HG02885 (cell line): ENCODE results near the gene CATSPER4.

Experiments
- ATAC-seq: cut with Tn5 transposase; IDR thresholded peaks from one replicate; pipeline ENCODE4 v1.9.1; 2021; ENCODE audit warnings: mild to moderate bottlenecking; ENCODE audit not compliant: unreplicated experiment, poor library complexity

The CATSPER4 gene

GRCh38 chr1:26164036-26164860, 26.2 kb upstream of the CATSPER4 start:
- ATAC-seq, result no peak

GRCh38 chr1:26164861-26165842, 25.2 kb upstream of the CATSPER4 start:
- no peak for ATAC-seq

GRCh38 chr1:26166719-26167281, 23.6 kb upstream of the CATSPER4 start:
- no peak for ATAC-seq

- no peak for ATAC-seq
Observed at GRCh38 chr1:26168410-26169197, 21.8 kb upstream of the CATSPER4 start, which contains the start of gene C1orf232. C1orf232 (minus strand) TSS chr1:26168963; CDS start chr1:26168499, 464 bp downstream.

- ATAC-seq, result no peak
Observed at GRCh38 chr1:26169198-26169554, 21.2 kb upstream of the CATSPER4 start.

DNA sequence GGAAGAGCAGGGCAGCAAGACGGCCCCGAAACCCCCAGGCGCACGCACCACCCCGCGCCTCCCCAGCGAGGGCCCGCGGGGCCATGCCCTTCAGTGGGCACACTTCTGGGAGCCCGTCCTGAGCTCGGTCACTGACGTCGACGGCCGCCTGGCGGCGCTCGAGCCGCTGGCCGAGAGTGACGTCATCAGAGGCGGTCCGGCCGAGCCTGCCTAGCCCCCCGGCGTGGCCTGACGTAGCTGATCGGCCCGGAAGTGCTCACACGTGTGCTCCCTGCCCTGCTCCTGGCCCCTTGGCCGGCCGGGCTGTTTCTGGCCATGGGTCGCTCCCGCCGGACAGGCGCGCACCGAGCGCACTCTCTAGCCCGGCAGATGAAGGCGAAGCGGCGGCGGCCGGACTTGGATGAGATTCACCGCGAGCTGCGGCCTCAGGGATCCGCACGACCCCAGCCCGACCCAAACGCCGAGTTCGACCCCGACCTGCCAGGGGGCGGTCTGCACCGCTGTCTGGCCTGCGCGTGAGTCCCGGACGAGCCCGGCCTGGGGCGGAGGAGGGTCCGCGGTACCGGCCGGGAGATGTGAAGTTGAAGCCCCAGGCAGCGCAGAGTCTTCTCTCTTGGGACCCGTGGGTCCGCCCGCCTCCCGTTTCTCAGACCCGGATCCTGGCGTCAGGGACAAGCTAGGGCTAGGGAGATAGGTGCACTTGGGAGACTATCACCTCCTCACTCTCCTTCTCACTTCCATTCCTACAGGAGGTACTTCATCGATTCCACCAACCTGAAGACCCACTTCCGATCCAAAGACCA, 20.5 kb upstream of the CATSPER4 start, which contains the start of gene ZNF593:
Gene ZNF593, plus strand, starts transcription at position 240 of the 803 bp plus-strand sequence. Its CDS starts 76 bp downstream, at position 316.
- peak; percentile 97 for ATAC-seq

GRCh38 chr1:26170472-26170821, 20.0 kb upstream of the CATSPER4 start:
- ATAC-seq, result no peak

GRCh38 chr1:26171084-26172072, 19.0 kb upstream of the CATSPER4 start, which contains the start of gene ZNF593OS:
ZNF593OS (minus strand) TSS chr1:26171832; CDS start chr1:26171661, 171 bp downstream.
- no peak for ATAC-seq

- no peak for ATAC-seq
Observed at GRCh38 chr1:26175346-26175745, 15.1 kb upstream of the CATSPER4 start.

- ATAC-seq, result no peak
Observed at GRCh38 chr1:26177182-26177684, 13.2 kb upstream of the CATSPER4 start, which contains the start of gene CNKSR1. CNKSR1 (plus strand) TSS chr1:26177491; CDS start chr1:26177548, 57 bp downstream.

GRCh38 chr1:26180010-26180506, 10.3 kb upstream of the CATSPER4 start:
- ATAC-seq, result no peak

DNA sequence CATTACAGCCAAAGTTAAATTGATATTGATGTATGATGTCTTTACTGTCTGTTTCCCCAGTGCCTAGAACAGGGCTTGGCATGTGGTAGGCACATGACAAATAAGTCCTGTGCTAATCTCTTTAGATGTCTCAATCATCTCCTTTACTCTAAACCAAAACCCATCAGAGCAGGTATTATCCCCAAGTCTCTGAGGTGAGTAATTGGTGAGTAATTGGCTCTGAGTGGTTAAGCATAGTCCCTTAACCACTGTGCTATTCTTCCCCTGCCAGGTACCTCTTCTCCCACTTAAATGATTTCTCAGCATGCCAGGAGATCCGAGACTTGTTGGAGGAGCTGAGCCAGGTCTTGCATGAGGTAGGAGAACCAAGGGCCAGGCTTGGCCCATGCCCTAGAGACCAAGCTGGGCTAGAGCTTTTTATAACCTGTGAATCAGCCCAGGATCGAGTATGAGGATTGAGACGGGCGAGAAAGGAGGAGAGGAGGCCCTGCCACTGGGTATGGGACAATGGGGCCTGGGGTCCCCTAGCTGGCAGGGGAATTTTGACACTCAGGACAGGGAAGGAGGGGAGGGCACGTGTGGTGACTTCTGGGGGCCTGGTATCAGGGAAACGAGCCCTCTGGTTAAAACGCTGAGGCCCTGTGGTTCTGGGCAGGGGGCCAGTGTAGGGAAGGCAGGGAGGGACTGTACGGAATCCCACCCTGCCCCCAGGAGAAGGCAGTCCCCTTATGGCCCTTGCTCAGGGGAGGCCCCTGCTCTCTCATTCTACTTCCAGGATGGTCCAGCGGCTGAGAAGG, 8.6 kb upstream of the CATSPER4 start:
- ATAC-seq, result no peak

DNA sequence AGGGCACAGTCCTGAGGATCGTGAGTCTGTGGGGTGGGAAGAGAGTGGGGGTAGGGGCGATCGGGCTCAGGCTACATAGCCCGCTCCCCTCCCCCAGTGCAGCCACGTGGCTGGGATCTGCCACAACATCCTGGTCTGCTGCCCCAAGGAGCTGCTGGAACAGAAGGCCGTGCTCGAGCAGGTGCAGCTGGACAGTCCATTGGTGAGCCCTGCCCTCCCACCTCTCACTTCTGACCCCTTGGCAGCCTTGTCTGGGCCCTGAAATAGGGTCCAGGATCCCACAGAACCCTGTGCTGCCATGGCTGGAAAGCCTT, 8.1 kb upstream of the CATSPER4 start:
- no peak for ATAC-seq

DNA sequence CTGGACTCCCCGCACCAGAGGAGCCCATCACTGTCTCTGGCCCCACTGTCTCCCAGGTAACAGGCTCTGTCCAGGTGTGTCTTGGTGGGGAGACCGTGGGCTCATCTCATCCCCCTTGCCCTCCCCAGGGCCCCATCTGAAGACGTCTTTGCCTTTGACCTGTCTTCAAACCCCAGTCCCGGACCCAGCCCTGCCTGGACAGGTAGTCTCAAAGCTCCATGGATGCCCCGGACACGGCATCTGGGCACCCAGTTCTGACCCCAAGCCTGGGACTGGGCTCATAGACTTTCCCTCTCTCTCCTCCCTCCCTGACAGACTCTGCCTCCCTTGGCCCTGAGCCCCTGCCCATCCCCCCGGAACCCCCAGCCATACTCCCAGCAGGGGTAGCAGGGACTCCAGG, 6.3 kb upstream of the CATSPER4 start:
- no peak for ATAC-seq

DNA sequence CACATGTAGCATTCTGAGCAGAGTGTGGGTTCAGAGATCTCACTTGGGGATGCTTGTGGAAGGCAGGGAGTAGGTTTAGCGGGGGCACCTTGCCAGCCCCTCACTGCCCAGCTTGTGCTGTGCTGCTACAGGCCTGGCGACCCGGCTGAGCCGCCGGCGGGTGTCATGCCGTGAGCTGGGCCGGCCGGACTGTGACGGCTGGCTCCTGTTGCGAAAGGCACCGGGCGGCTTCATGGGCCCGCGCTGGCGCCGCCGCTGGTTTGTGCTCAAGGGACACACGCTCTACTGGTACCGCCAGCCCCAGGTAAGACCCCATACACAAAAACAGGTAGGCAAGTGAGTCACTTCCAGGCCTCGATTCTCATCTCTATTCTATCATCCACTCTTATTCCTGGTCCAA, 5.5 kb upstream of the CATSPER4 start:
- ATAC-seq, result no peak

GRCh38 chr1:26187882-26188281, 2.5 kb upstream of the CATSPER4 start:
- no peak for ATAC-seq

GRCh38 chr1:26188477-26188876, 1.9 kb upstream of the CATSPER4 start:
- no peak for ATAC-seq
